GM21367 (cell line): ENCODE measurements around the gene COMMD7.

ENCODE experiments used
- ATAC-seq: cut with Tn5 transposase; IDR thresholded peaks from one replicate; pipeline ENCODE4 v1.9.1; 2021; ENCODE audit not compliant: unreplicated experiment

The COMMD7 gene

GRCh38 chr20:32682508-32682987 lies 60.7 kb downstream of the COMMD7 start:
- no peak for ATAC-seq

DNA sequence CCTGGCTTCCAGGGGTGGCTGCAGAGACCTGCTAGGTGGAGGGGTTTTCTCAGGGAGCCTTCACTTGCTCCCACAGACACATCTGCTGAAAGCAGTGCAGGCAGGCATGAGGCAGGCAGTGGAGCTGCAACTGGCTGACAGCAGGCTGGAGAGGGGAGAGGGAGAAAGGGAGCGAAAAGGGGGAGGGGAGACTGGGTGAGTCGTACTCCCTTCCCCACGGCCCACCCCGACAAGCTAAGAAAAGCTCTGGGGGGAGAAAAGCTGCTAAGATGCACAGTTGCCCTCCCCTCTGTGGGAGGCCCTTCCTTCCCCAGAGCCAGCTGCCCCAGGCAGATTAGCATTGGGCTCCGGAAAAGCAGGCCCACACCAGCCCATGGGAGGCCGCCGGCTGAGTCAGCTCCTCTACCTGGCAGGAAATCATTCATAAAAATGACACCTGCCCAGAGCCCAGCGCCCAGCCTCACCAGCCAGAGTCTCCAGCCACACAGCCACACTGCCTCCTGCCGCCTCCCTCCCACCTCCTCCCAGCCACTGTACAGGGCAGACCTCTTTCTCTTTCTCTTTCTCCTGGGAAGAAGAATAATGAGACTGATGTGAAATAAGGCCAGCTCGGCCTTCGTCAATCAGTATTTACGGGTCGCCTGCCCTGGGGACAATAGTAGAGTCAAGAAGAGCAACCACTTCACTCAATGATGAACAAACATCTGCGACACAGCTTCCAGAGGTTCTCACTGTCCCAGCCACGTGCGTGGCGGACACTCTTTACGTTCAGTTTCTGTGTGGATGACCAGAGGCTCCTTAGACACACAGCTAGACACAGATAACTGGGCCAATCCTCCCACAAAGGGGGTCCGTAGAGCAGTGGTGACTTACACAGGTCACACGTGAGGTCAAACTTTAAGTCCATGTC lies 61.8 kb downstream of the COMMD7 start:
- ATAC-seq = no peak

- no peak for ATAC-seq
These were observed 62.6 kb downstream of the COMMD7 start for GRCh38 chr20:32680544-32681174.

GRCh38 chr20:32678948-32679347 lies 64.3 kb downstream of the COMMD7 start:
- ATAC-seq = no peak

GRCh38 chr20:32675223-32675975 lies 67.9 kb downstream of the COMMD7 start:
- ATAC-seq = no peak

DNA sequence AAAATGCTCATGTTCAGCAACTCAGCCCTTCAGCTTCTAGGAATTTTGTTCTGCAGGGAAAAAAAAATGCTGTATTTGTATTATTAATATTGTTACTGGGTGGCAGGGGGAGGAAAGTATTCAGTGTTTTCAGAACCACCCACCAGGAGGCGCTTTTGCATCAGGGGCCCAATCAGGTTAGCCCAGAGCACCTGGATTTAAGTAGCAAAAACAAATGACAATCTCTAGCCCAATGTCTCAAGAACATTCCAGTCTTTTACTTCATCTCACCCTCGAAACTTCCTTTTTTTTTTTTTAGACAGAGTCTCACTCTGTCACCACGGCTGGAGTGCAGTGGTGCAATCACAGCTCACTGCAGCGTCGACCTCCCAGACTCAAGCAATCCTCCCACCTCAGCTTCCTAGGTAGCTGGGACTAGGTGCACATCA lies 68.9 kb downstream of the COMMD7 start:
- ATAC-seq = no peak

DNA sequence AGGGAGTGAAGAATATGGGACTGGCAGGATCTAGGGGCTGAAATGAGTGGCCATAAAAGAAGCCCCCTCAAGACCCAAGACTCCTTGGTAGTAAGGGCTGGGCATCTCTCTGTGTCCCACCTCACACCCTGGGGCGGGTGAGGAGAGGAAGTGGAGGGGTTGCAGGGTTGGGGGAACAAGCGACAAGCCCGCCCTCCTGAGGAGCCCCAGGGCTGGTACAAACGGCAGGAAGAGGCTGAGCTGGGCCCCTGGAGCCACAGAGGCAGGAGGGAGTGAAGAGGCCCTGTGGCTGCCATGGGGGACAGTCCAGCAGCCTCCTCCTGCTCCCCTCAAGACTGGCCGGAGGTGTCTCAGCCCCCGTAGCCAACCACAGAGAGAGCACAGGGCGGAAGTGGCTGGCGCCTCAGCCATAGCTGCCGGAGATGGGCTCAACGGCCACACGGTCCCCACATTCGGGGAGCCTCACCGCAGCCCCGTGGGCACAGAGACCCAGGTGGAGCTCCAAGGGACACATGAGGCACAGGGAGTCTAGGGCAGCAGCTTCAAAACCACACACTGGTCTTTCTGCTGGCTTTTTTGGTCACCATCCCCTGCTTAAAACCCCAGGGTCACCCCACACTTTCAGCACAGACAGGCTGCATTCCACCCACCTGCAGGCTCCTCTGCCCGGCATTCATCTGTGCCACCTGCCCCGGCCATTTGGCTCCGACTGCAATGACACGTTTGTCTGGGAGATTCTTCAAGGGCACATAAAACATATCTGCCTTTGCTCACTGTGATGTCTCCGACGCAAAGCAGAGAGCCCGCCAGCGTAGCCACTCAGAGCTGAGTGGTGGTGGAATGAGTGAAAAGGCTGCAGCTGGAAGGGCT lies 70.0 kb downstream of the COMMD7 start:
- ATAC-seq = peak; percentile 47

DNA sequence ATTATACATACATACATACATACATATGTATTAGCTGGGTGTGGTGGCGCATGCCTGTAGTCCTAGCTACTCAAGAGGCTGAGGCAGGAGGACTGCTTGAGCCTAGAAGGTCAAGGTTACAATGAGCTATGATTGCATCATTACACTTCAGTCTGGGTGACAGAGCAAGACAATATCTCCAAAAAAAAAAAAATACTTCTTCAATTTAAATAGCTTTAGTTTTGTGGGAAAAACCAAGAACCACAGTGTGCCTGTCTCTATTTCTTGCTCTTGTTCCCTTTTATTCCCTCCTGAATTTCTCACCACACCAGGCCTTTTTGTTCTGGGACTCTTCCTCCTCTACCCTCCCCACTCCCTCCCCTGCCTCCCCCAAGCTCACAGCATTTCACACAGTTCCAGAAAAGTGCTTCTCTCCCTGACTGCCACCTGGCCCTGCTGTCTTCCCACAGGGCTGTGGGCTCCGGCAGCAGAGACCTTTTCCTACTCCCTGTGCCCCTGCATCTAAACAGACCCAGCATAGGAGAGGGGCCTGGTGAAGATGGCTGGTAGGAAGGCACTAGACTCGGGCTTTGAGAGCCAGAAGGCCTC lies 70.8 kb downstream of the COMMD7 start:
- ATAC-seq = peak; percentile 19

DNA sequence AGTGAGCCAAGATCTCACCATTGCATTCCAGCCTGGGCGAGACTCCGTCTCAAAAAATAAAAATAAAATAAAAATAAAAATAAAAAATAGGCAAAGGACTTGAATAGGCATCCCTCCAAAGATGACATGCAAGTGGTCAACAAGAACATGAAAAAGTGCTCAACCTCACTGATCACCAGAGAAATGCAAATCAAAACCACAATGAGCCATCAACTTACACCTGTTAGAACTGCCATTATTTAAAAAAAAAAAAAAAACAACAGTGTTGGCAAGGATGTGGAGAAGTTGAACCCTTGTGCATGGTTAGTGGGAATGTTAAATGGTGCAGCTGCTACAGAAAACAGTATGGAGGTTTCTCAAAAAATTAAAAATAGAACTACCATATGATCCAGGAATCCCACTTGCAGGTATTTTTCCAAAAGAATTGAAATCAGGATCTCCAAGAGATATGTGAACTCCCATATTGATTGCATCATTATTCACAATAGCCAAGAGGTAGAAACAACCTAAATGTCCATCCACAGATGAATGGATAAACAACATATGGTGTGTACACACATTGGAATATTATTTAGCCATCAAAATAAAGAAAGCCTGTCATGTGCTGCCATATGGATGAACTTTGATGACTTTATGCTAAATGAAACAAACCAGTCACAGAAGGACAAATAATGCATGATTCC lies 72.4 kb downstream of the COMMD7 start:
- no peak for ATAC-seq

DNA sequence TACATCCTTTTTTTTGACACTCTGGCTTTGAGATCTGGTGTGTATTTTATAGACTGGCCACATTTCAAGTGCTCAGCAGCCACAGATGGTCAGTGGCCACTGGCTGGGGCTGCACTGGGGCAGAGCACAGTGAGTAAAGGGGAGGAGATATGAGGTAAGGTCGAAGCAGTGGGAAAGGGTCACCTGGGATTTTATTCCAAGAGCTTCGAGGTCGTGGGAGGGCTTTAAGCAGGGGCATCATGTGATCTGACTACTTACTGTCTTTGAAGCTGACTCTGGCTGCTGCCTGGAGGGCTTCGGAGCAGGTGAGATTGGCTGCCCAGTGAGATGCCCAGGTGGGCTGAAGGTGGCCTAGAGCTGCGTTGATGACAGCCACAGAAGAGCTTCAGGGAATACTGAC lies 76.2 kb downstream of the COMMD7 start:
- no peak for ATAC-seq

GRCh38 chr20:32664678-32665159 lies 78.5 kb downstream of the COMMD7 start:
- no peak for ATAC-seq

GRCh38 chr20:32664012-32664677 lies 79.1 kb downstream of the COMMD7 start:
- ATAC-seq = no peak

DNA sequence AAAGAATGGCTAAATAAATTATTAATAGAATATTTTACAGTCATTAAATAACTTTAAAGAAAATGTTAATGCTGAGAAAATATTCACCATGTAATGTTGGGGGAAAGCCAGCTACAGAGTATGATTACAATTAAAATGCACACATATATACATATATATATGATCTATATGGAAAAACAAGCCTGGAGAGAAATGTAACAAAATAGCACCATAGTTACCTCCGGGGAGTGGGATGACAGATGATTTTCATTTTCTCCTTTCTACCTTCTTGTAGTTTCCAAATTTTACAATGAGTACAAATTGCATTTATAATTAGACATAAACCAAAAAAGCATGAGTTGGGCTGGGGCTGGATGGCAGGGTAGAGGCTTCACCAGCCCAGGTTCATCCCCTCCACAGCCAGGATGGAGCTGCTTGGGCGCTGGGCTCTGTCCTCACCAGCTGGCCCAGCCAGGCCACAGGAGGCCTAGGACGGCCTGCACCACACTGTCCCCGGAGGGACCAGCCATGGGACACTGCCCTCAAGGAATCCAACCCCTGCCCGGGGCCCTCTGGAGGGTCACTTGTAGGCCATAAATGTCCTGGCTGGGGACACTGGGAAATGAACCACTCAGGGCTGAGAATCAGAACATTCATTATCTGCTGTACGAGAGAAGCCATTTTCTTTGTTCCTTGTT lies 79.8 kb downstream of the COMMD7 start:
- ATAC-seq = no peak

GRCh38 chr20:32661820-32662528 lies 81.3 kb downstream of the COMMD7 start:
- ATAC-seq = no peak

GRCh38 chr20:32660661-32661060 lies 82.6 kb downstream of the COMMD7 start:
- no peak for ATAC-seq

DNA sequence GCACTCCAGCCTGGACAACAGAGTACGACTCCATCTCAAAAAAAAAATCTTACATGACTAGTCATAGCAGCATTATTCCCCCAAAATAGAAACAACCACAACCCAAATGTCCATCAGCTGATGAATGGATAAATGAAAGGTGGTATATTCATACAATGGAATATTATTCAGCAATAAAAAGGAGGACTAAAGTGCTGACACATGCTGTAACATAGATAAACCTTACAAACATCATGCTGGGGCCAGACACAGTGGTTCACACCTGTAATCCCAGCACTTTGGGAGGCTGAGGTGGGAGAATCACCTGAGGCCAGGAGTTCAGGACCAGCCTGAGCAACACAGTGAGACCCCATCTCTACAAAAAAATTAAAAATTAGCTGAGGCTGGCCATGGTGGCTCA lies 86.4 kb downstream of the COMMD7 start:
- ATAC-seq = no peak

DNA sequence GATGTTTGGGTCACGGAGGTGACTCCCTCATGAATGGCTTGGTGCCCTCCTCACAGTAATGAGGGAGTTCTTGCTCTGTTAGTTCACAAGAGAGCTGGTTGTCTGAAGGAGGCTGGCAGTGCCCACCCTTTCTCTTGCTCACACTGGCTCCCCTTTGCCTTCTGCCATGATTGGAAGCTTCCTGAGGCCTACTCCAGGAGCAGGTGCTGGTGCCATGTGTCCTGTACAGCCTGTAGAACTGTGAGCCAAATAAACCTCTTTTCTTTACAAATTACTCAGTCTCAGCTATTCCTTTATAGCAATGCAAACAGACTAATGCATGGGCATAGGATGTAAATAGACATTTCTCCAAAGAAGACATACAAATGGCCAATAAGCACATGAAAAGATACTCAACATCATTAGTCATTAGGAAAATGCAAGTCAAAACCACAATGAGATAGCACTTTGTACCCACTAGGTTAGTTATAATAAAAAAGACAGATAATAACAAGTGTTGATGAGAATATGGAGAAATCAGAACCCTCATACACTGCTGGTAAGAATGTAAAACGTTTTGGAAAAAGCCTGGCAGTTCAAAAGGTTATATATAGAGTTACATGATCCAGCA lies 87.3 kb downstream of the COMMD7 start:
- no peak for ATAC-seq
